NCI-H1105 treated with DMSO at 0.1 percent for 48 hours (cell line): ENCODE measurements around the gene ULK4.
"Not testable (repeated sequence)": the region's sequence is repeated elsewhere in the genome, so short reads cannot be mapped to it uniquely, and the experiment has no call there.

ENCODE experiments used
- DNase-seq: peaks from one replicate; lab custom pipeline; 2025; lab: John Stamatoyannopoulos, UW

Gene ULK4

GRCh38 chr3:41441568-41441967 lies 520.3 kb downstream of the ULK4 start:
- no peak for DNase-seq

- DNase-seq = no peak
Observed at GRCh38 chr3:41441139-41441538, 520.8 kb downstream of the ULK4 start.

GRCh38 chr3:41436983-41437382 lies 524.9 kb downstream of the ULK4 start:
- no peak for DNase-seq

- no peak for DNase-seq
Observed at GRCh38 chr3:41434781-41435180, 527.1 kb downstream of the ULK4 start.

- no peak for DNase-seq
Observed at GRCh38 chr3:41431386-41431785, 530.5 kb downstream of the ULK4 start.

GRCh38 chr3:41430886-41431285 lies 531.0 kb downstream of the ULK4 start:
- DNase-seq = no peak

- DNase-seq = no peak
Observed at GRCh38 chr3:41430391-41430790, 531.5 kb downstream of the ULK4 start.

- no peak for DNase-seq
Observed at GRCh38 chr3:41426485-41426884, 535.4 kb downstream of the ULK4 start.

GRCh38 chr3:41424543-41425300 lies 537.2 kb downstream of the ULK4 start:
- no peak for DNase-seq

- DNase-seq = no peak
Observed at GRCh38 chr3:41419809-41420208, 542.1 kb downstream of the ULK4 start.

GRCh38 chr3:41418961-41419691 lies 542.8 kb downstream of the ULK4 start:
- DNase-seq = no peak

GRCh38 chr3:41417574-41417973 lies 544.3 kb downstream of the ULK4 start:
- DNase-seq = no peak

- DNase-seq = no peak
Observed at GRCh38 chr3:41411065-41411464, 550.8 kb downstream of the ULK4 start.

- DNase-seq = no peak
Observed at GRCh38 chr3:41405466-41405865, 556.4 kb downstream of the ULK4 start.

GRCh38 chr3:41404582-41404981 lies 557.3 kb downstream of the ULK4 start:
- DNase-seq = no peak

- DNase-seq = no peak
Observed at GRCh38 chr3:41394896-41395295, 567.0 kb downstream of the ULK4 start.

- DNase-seq = not testable (repeated sequence)
Observed at GRCh38 chr3:41370765-41371535, 591.0 kb downstream of the ULK4 start.

GRCh38 chr3:41370307-41370706 lies 591.6 kb downstream of the ULK4 start:
- no peak for DNase-seq

- peak; percentile 66 for DNase-seq
Observed at GRCh38 chr3:41369838-41370237, 592.1 kb downstream of the ULK4 start.

- DNase-seq = peak; percentile 20
Observed at GRCh38 chr3:41365973-41366372, 595.9 kb downstream of the ULK4 start.

GRCh38 chr3:41364736-41365135 lies 597.2 kb downstream of the ULK4 start:
- DNase-seq = no peak

GRCh38 chr3:41363830-41364523 lies 597.9 kb downstream of the ULK4 start:
- no peak for DNase-seq
